AG04449 (cell line): Measurements from ENCODE around the gene MAP1B.

Experiments used
- CTCF ChIA-PET: fragments of 350-600 bp; formaldehyde crosslinking; extraction: SDS; loops from one replicate; lab custom pipeline; 2021; ENCODE audit warnings: antibody characterized with exemption; lab: Yijun Ruan, JAX
- POLR2A ChIA-PET: fragments of 400-600, 350-600 bp; formaldehyde crosslinking; extraction: SDS; loops from one replicate; lab custom pipeline; 2020; ENCODE audit warnings: antibody characterized with exemption, inconsistent platforms; lab: Yijun Ruan, JAX
- DNase-seq: peaks from one replicate; pipeline ENCODE4 v3.0.0-alpha.2; 2010; ENCODE audit warnings: low read depth, low spot score
- H3K4me3 ChIP-seq: 2 replicates; pipeline ENCODE4 v1.5.1; 2011; ENCODE audit warnings: low read depth, mild to moderate bottlenecking, control low read depth, low read length
- TF ChIP-seq, protein P1 (sequence below): IDR thresholded peaks from one replicate; pipeline ENCODE4 v1.5.1; 2011; ENCODE audit warnings: mild to moderate bottlenecking, moderate library complexity, low read length, control low read depth, inconsistent platforms; ENCODE audit not compliant: insufficient read depth; ENCODE audit errors: missing control alignments

MAP1B gene

DNA sequence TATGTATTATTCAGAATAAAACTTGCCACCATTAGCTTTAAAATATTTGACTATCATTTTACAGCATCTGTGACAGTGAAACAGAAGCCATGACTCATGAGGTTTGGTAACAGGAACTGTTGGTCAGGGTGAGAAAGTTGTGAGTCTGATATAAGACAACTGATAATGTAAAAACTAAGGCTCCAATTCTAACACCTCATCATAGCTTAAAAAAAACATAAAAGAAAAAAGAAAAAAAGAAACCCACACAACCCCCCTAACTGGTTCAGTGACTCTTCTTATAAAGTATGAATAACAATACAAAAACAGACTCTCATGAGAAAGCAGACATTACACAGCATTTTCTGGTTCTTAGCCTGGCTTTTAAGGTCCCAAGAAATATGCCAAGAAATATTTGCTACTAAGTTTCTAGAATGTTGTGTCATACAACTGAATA, 127.0 kb downstream of the MAP1B start:
- CTCF ChIA-PET: interaction anchor here (0.7 to 1.8 kb wide), 3 partner anchors 9 to 21 kb away, joined by 3 to 8 read pairs (median 3); no protein-coding TSS in a partner anchor
- POLR2A ChIA-PET: no interaction called here

DNA sequence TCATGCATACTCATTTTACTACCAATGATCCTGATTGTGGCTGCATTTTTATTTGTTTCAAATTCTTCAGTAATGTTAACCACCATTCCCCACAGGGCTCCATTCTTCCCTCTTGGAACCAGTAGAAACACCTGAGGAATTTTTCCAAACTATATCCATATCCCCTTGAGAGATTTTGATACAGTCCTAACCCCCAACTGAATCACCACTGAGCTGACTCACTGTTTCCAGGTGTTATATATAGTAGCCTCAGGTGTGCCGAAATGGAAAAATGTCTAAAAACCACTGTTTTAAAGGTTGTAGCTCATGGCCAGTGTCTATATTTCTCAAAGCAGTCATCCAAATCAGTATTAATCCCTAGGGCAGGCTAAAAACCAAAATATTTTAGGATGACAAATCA, 127.6 kb downstream of the MAP1B start:
- POLR2A ChIA-PET: interaction anchor here (0.5 kb wide), 1 partner anchor 57 kb away, joined by 3 read pairs; no protein-coding TSS in a partner anchor
- TF ChIP-seq, protein P1, sequence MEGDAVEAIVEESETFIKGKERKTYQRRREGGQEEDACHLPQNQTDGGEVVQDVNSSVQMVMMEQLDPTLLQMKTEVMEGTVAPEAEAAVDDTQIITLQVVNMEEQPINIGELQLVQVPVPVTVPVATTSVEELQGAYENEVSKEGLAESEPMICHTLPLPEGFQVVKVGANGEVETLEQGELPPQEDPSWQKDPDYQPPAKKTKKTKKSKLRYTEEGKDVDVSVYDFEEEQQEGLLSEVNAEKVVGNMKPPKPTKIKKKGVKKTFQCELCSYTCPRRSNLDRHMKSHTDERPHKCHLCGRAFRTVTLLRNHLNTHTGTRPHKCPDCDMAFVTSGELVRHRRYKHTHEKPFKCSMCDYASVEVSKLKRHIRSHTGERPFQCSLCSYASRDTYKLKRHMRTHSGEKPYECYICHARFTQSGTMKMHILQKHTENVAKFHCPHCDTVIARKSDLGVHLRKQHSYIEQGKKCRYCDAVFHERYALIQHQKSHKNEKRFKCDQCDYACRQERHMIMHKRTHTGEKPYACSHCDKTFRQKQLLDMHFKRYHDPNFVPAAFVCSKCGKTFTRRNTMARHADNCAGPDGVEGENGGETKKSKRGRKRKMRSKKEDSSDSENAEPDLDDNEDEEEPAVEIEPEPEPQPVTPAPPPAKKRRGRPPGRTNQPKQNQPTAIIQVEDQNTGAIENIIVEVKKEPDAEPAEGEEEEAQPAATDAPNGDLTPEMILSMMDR: no peak
- CTCF ChIA-PET: interaction anchor here (0.7 to 1.8 kb wide), 3 partner anchors 9 to 21 kb away, joined by 3 to 8 read pairs (median 3); no protein-coding TSS in a partner anchor
- no peak overlapping the region for H3K4me3 ChIP-seq
- DNase-seq: no peak

More for the DNA sequence above, 127.0 kb downstream of the MAP1B start:
- TF ChIP-seq, protein P1: no peak
- DNase-seq: peak; percentile 58
- H3K4me3 ChIP-seq: no peak overlapping the region

DNA sequence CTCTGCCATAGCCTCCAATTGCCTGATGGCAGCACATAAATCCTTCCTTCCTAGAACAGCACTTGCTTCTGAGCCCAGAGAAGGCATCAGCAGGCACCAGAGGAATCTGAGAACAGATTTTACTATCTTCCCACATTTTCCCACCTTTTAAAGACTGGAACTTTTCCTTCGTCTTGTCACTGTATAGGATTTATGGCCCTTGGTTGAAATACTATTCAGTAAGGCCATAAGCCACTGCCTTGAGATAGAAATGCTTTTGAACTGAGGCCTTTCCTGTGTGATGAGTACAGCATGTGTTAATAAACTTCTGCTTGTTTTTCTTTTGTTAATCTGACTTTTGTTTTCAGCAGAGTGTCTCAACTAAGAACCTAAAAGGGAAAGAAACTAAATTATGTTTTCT, 128.4 kb downstream of the MAP1B start:
- no peak for DNase-seq
- ChIA-PET CTCF (interaction anchor here (0.8 to 1.1 kb wide), 2 partner anchors 13 to 45 kb away, joined by 4 read pairs; no protein-coding TSS in a partner anchor), POLR2A (no interaction called here)
- TF ChIP-seq, protein P1: no peak
- H3K4me3 ChIP-seq: no peak overlapping the region

DNA sequence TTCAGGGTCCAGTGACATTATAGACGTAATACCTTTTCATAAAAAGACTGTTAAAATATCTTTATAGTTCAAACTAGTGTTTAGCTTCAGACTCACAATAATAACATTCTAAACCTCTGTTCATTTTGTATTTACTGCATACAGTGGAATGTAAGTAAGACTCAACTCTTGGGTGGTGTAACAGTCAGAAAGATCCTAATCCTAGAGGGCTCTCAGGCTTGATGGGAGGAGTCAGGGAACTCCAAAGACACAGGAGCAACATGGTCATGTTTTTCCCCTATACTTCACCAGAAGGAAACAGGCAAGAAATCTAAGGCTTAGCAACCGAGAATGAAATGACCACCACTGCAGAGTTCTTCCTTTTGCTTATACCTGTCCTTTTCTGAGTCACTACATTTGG, 130.1 kb downstream of the MAP1B start:
- H3K4me3 ChIP-seq: no peak overlapping the region
- CTCF ChIA-PET: interaction anchor here (1.2 to 1.9 kb wide), 5 partner anchors 8 to 71 kb away, joined by 3 to 7 read pairs (median 4); no protein-coding TSS in a partner anchor
- no peak for DNase-seq
- TF ChIP-seq, protein P1: no peak
- POLR2A ChIA-PET: no interaction called here

DNA sequence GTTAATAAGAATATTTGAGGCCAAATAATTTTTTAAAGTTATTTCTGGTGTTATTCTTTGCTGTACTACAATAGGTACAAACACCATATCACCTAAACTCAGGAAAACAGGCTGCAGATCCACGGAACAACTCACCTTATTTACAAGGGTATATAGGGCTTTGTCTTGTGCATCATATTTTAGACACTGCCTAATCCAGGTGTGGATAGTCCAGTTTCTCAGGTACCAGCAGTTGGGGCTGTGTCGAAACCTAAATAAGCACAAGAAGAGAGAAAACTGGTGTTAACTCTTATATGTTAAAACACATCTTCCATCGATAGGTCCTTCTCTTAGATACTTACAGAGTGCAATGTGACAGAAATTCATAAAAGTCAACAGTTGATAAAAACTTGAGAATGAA, 130.6 kb downstream of the MAP1B start:
- TF ChIP-seq, protein P1: no peak
- ChIA-PET CTCF (interaction anchor here (1.2 to 1.9 kb wide), 6 partner anchors 7 to 89 kb away, joined by 3 to 7 read pairs (median 4); no protein-coding TSS in a partner anchor), POLR2A (no interaction called here)
- H3K4me3 ChIP-seq: no peak overlapping the region
- no peak for DNase-seq

GRCh38 chr5:72238712-72239445, 131.6 kb downstream of the MAP1B start:
- DNase-seq: no peak
- ChIA-PET CTCF (interaction anchor here (1.2 to 1.9 kb wide), 4 partner anchors 26 to 90 kb away, joined by 3 to 4 read pairs (median 3); no protein-coding TSS in a partner anchor), POLR2A (no interaction called here)
- TF ChIP-seq, protein P1: no peak
- H3K4me3 ChIP-seq: no peak overlapping the region
